CD4-positive, alpha-beta T cell treated with Interferon gamma for 1 hour (primary cell): ENCODE measurements around the gene ATG7.

Source experiments
- DNase-seq: peaks from one replicate; pipeline ENCODE4 v3.0.0-alpha.2; 2020

ATG7 gene

DNA sequence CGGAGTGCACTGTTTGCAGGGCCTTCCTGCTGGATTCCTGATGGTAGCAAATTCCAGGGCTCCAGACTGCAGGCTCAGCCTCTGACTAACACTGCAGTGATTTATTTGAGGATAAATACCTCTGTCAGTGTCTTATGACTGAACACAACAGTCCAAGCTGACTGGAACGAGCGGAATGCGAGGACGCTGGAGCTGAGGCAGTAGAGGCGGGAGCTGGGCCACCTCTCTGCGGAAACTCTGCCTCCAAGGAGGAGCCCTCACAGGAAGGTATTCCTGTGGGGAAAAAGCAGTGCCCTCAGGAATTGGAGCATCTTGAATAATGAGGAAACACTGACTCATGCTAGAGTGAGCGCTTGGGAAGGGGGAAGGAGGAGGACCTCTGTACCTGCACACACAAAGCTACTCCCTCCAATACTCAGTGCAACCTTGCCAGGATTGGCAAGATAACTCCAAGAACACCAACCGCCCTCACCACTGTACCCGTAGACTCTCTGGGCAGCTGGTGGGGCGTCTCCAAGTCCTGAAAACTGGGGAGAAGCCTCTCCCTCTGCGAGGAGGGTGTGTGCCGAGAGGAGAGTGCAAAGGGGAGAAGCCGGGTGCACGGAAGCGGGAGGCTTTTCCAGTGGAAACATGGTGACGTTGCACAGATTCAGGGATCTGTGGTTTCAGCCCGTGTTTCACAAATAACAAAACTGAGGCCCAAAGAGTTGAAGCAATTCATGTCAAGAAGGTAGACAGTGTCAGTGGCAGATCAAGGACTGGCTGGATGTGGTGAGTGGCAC lies 328.5 kb downstream of the ATG7 start:
- DNase-seq: no peak

DNA sequence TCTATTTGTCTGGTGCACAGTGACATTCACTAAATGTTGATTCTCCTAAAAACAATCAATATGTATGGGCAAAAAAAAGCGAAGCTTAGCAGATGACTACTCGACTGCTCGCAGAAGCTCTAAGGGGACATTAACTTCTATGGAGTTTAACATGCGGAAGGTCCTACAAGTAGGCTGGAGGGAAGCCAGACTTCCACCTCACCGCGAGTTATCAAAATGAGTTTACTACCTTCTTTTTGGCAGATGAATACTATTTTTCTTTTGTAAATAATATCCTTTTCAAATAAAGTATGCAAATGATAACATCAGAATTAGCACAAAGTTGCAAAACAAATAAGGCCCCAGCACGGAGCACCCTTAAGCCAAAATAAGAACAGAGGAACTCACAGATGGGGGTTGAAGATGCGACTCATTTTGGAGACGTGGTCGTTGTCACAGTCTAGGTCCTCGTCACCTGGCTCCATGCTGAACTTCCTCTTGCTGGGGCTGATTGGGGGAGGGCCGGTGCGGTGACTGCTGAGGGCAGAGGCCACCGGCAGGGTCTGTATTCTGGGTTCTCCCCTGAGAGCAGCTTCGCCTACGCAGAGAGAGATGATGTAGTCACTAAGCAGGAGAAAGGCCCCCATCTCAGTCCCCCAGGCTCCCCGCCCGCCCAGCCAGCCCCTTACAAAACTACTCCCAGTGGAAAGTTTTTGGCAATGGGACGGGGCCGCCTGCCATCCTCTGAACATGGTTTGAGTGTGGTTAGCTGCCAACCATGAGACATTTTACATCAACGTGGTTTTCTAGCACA lies 329.4 kb downstream of the ATG7 start:
- peak; percentile 57 for DNase-seq

DNA sequence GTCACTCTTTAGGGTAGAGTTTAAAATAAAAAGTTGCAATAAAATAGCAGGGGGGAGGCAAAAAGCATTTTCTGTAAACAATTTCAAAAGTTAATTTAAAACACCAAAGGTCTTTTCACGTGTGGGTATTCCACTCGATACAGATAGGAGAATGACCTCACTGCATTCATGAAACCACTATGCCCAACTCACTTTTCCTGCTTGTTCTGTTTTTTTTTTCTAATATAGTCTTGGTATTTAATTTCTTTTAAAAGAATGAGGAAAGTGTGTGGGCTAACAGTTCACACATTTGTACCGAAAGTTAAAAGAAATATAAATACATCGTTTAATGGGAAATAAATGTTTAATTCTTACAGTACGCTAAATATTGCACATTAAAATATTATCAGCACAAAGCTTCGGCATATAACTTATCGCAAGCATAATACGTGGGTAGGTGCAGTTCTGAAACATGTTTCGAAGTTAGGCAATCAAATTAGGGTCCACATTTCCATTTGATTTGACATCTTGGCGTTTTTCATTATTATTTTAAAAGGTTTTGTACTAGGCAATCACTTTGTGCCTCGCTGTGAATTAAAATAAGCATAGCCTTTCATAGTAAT lies 330.1 kb downstream of the ATG7 start:
- DNase-seq: no peak

GRCh38 chr3:11602886-11603527 lies 330.8 kb downstream of the ATG7 start:
- DNase-seq: no peak

DNA sequence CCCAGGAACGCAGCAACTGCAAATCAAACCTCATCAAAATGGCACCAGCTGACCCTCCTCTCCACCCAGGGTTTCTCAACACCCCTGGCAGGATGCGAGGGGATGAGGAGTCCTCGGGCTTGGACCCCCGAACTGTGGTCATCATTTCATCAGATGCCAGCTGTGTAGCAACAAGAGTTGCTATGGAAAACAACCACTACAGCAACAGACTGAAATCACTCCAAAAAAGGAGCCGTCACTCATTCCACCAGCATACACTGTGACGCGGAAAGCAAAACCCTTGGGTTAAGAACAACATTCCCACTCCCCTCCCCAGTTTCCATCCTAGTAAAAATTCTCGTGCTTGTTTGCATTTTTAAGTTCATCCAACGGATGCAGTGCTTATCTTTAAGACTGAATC lies 331.4 kb downstream of the ATG7 start:
- no peak for DNase-seq

GRCh38 chr3:11604139-11604892 lies 332.1 kb downstream of the ATG7 start:
- DNase-seq: no peak

DNA sequence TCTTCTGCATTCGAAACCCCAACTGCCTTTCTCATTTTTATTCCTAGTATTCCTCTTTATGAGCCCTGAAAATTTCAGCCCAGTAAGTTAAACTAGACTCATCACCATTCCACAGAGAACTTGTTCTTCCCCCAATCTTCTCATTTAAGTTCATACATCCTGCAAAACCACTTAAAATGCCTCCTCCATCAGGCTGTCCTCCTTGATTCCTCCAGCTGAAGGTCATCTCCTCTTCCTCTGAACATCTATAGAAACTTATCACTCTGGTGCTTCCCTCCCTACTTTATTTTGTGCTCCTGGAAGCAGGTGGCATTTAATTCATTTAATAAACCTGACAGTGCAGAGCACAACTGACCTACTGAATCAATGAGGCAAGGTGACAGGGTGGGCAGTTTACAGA lies 333.2 kb downstream of the ATG7 start:
- DNase-seq: no peak

GRCh38 chr3:11606090-11606784 lies 334.0 kb downstream of the ATG7 start:
- DNase-seq: no peak

DNA sequence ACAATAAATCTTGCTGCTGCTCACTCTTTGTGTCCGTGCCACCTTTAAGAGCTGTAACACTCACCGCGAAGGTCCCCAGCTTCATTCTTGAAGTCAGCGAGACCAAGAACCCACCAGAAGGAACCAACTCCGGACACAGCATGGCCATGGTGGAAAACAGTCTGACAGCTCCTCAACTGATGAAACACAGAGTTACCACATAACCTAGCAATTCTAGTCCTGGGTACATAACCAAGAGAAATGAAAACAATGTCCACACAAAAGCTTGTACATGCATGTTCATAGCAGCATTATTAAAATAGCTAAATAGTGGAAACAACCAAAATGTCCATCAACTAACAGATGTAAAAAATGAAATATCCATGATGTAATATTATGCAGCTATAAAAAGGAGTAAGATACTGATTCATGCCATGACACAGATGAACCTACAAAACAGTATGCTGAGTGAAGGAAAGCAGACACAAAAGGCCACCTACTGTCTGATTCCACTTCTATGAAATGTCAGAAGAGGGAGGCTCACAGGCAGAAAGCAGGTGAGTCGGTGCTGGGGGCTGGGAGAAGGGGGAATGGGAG lies 334.8 kb downstream of the ATG7 start:
- no peak for DNase-seq
